AG04449 (cell line): Measurements from ENCODE around the gene SCN5A.

ENCODE experiments used
- CTCF ChIA-PET: fragments of 350-600 bp; formaldehyde crosslinking; extraction: SDS; loops from one replicate; lab custom pipeline; 2021; ENCODE audit warnings: antibody characterized with exemption; lab: Yijun Ruan, JAX
- POLR2A ChIA-PET: fragments of 400-600, 350-600 bp; formaldehyde crosslinking; extraction: SDS; loops from one replicate; lab custom pipeline; 2020; ENCODE audit warnings: antibody characterized with exemption, inconsistent platforms; lab: Yijun Ruan, JAX
- DNase-seq: peaks from one replicate; pipeline ENCODE4 v3.0.0-alpha.2; 2010; ENCODE audit warnings: low read depth, low spot score
- H3K4me3 ChIP-seq: 2 replicates; pipeline ENCODE4 v1.5.1; 2011; ENCODE audit warnings: low read depth, mild to moderate bottlenecking, control low read depth, low read length
- CTCF ChIP-seq: IDR thresholded peaks from one replicate; pipeline ENCODE4 v1.5.1; 2011; ENCODE audit warnings: mild to moderate bottlenecking, moderate library complexity, low read length, control low read depth, inconsistent platforms; ENCODE audit not compliant: insufficient read depth; ENCODE audit errors: missing control alignments

SCN5A gene

GRCh38 chr3:38646062-38646461, 3.4 kb downstream of the SCN5A start:
- POLR2A ChIA-PET = no interaction called here
- TF ChIP-seq CTCF = no peak
- H3K4me3 ChIP-seq = no peak overlapping the region
- DNase-seq = no peak
- CTCF ChIA-PET = interaction anchor here (0.7 to 3.0 kb wide), 13 partner anchors 9 to 384 kb away, joined by 3 to 13 read pairs (median 5); partner anchors contain the start of gene EXOG

GRCh38 chr3:38645601-38646000, 3.9 kb downstream of the SCN5A start:
- no peak overlapping the region for H3K4me3 ChIP-seq
- ChIA-PET POLR2A (no interaction called here), CTCF (interaction anchor here (1.3 to 3.0 kb wide), 4 partner anchors 11 to 355 kb away, joined by 3 to 13 read pairs (median 6); partner anchors contain the start of gene EXOG)
- TF ChIP-seq CTCF = no peak
- no peak for DNase-seq

GRCh38 chr3:38645076-38645475, 4.4 kb downstream of the SCN5A start:
- no peak for TF ChIP-seq CTCF
- ChIA-PET POLR2A (no interaction called here), CTCF (interaction anchor here (1.6 to 3.0 kb wide), 3 partner anchors 11 to 355 kb away, joined by 5 to 13 read pairs (median 7); no protein-coding TSS in a partner anchor)
- no peak for DNase-seq
- H3K4me3 ChIP-seq = no peak overlapping the region

- ChIA-PET CTCF (interaction anchor here (3.0 kb wide), 1 partner anchor 356 kb away, joined by 7 read pairs; no protein-coding TSS in a partner anchor), POLR2A (no interaction called here)
- TF ChIP-seq CTCF = no peak
Observed at GRCh38 chr3:38644662-38645053, 4.8 kb downstream of the SCN5A start.

GRCh38 chr3:38644016-38644661, 5.3 kb downstream of the SCN5A start:
- TF ChIP-seq CTCF = no peak
- CTCF ChIA-PET = interaction anchor here (2.1 to 3.9 kb wide), 4 partner anchors 8 to 356 kb away, joined by 5 to 17 read pairs (median 7); no protein-coding TSS in a partner anchor
- POLR2A ChIA-PET = no interaction called here
- no peak overlapping the region for H3K4me3 ChIP-seq
- no peak for DNase-seq

More at GRCh38 chr3:38644662-38645053, 4.8 kb downstream of the SCN5A start:
- H3K4me3 ChIP-seq = no peak overlapping the region
- DNase-seq = no peak

GRCh38 chr3:38643592-38643991, 5.9 kb downstream of the SCN5A start:
- no peak overlapping the region for H3K4me3 ChIP-seq
- ChIA-PET POLR2A (no interaction called here), CTCF (interaction anchor here (2.1 to 3.9 kb wide), 3 partner anchors 8 to 122 kb away, joined by 5 to 17 read pairs (median 7); no protein-coding TSS in a partner anchor)
- DNase-seq = no peak
- no peak for TF ChIP-seq CTCF
